Testis (tissue), 3 donors: ENCODE data around the gene DLK2. TPM values are rescaled to one million over a fixed set of nuclear protein-coding genes. Genes with fewer than 3 reads are reported as not detected.

ENCODE experiments used
- DNase-seq: peaks from one replicate; pipeline ENCODE4 v3.0.0-alpha.2; 2019
- H3K27ac ChIP-seq, 2 donors: fragments of 200-600 bp; sonication (generic); one replicate each; pipeline ENCODE4 v1.5.1; 2019
- H3K27me3 ChIP-seq: fragments of 200-600 bp; sonication (generic); one replicate; pipeline ENCODE4 v1.5.1; 2019
- H3K36me3 ChIP-seq: fragments of 200-600 bp; sonication (generic); one replicate; pipeline ENCODE4 v1.5.1; 2017; ENCODE audit warnings: low read depth; ENCODE audit errors: missing control alignments
- H3K4me1 ChIP-seq: fragments of 200-600 bp; sonication (generic); one replicate; pipeline ENCODE4 v1.5.1; 2019
- H3K4me3 ChIP-seq, 2 donors: fragments of 200-600 bp; sonication (generic); one replicate each; pipeline ENCODE4 v1.5.1; 2017 to 2019
- H3K9me3 ChIP-seq: fragments of 200-600 bp; sonication (generic); one replicate; pipeline ENCODE4 v1.5.1; 2017
- CTCF ChIP-seq, 3 experiments: fragments of 450-650 bp in 2 of 3; fragments of 200-600 bp in 1 of 3; sonication (generic) in 1 of 3; IDR thresholded peaks; one replicate each; pipeline ENCODE4 v1.5.1; 2016 to 2019; ENCODE audit warnings: antibody characterized with exemption in 3 of 3, mild to moderate bottlenecking in 2 of 3, moderate library complexity in 1 of 3
- POLR2A ChIP-seq: fragments of 450-650 bp; IDR thresholded peaks from one replicate; pipeline ENCODE4 v1.6.1; 2017; ENCODE audit warnings: antibody characterized with exemption, mild to moderate bottlenecking, moderate library complexity
- WGBS, 2 donors: methylation state at CpG; one replicate each; pipeline ENCODE4 v1.1.5; 2018; 5-methylcytosine and 5-hydroxymethylcytosine counted together
- intact Hi-C: fragments of 100-400 bp; cut with DNase I; formaldehyde crosslinking; loops from one replicate; pipeline ENCODE4 v1.15.1; 2023; ENCODE audit warnings: low total_unique reads
- polyA plus RNA-seq: library from polyadenylated mRNA; stranded (reverse); fragments of 350-450 nt; fragmentation: Illumina TruSeq; extraction: RNeasy Lipid Tissue Mini Kit (QIAGEN cat#74804); gene quantifications from one replicate; pipeline ENCODE4 v1.2.3, GENCODE V29; 2014; ENCODE audit warnings: low read depth, low replicate concordance; ENCODE audit not compliant: insufficient read depth
- total RNA-seq, 2 donors: library from RNA; depleted of rRNA; stranded (reverse); fragments of >200 nt; gene quantifications; one replicate each; pipeline ENCODE4 v1.2.3, GENCODE V29; 2016

The DLK2 gene
- total and polyA plus RNA-seq, 3 donors from 2014 or later, result 1.3 to 1.9 (median 1.7) TPM

- TF ChIP-seq POLR2A, result no peak
- no peak for TF ChIP-seq CTCF (IDR thresholded peaks at IDR 0.05)
- 68 to 77% methylated on average over 3 to 4 of the region's 4 CpGs for WGBS, 2 donors
- Histone ChIP-seq H3K4me3 (no peak overlapping the region), H3K27ac (peak overlapping the region in 1 of 2 donors; percentile 30), H3K4me1 (peaks cover 9% of the 10 kb centered on the region), H3K36me3 (no peaks in the 10 kb centered on the region), H3K27me3 (no peaks in the 10 kb centered on the region), H3K9me3 (no peaks in the 10 kb centered on the region)
- no peak for DNase-seq
- intact Hi-C loops, result no loop called here
Observed at GRCh38 chr6:43437700-43438099, 17.6 kb downstream of the DLK2 start.

GRCh38 chr6:43436577-43437282, 18.6 kb downstream of the DLK2 start:
- no peak for DNase-seq
- Histone ChIP-seq H3K36me3 (no peaks in the 10 kb centered on the region), H3K9me3 (no peaks in the 10 kb centered on the region), H3K27ac (peak overlapping the region in 1 of 2 donors; percentile 30), H3K4me1 (peaks cover 9% of the 10 kb centered on the region), H3K4me3 (no peak overlapping the region), H3K27me3 (no peaks in the 10 kb centered on the region)
- TF ChIP-seq CTCF (IDR thresholded peaks at IDR 0.05), result no peak
- TF ChIP-seq POLR2A, result no peak
- intact Hi-C loops, result no loop called here
- WGBS, 2 donors, result 36 to 40% methylated on average over 5 of the region's 5 CpGs

GRCh38 chr6:43435682-43436437, 19.5 kb downstream of the DLK2 start:
- intact Hi-C loops, result no loop called here
- DNase-seq, result no peak
- no peaks in the 10 kb centered on the region for H3K27me3 ChIP-seq
- no peaks in the 10 kb centered on the region for H3K9me3 ChIP-seq
- no peak overlapping the region for H3K4me3 ChIP-seq
- no peaks in the 10 kb centered on the region for H3K36me3 ChIP-seq
- TF ChIP-seq POLR2A (no peak), CTCF (IDR thresholded peaks at IDR 0.05) (no peak)
- H3K4me1 ChIP-seq, result peaks cover 9% of the 10 kb centered on the region
- 79 to 80% methylated on average over 7 to 9 of the region's 9 CpGs for WGBS, 2 donors
- no peak overlapping the region for H3K27ac ChIP-seq

GRCh38 chr6:43434943-43435342, 20.4 kb downstream of the DLK2 start:
- H3K27me3 ChIP-seq, result no peaks in the 10 kb centered on the region
- H3K27ac ChIP-seq, result no peak overlapping the region
- 93 to 95% methylated on average over 4 of the region's 4 CpGs for WGBS, 2 donors
- peaks cover 9% of the 10 kb centered on the region for H3K4me1 ChIP-seq
- no peaks in the 10 kb centered on the region for H3K9me3 ChIP-seq
- intact Hi-C loops, result no loop called here
- no peak overlapping the region for H3K4me3 ChIP-seq
- DNase-seq, result no peak
- TF ChIP-seq POLR2A, result no peak
- no peak for TF ChIP-seq CTCF (IDR thresholded peaks at IDR 0.05)
- no peaks in the 10 kb centered on the region for H3K36me3 ChIP-seq
